ENCODE data around the gene SMU1.

Gene SMU1

DNA sequence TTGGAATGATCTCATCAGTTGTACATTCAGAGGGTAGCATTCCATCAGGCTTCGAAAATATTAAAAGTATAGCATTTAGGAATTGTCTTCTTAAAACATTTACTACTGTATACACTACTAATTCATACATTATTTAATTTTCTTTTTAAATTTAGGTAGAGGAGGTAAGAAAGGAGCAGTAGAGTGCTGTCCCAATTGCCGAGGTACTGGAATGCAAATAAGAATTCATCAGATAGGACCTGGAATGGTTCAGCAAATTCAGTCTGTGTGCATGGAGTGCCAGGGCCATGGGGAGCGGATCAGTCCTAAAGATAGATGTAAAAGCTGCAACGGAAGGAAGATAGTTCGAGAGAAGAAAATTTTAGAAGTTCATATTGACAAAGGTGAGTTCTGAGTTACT lies 46.2 kb downstream of the SMU1 start:
- H3K9ac ChIP-seq (ENCODE audit: low read depth, low read length, poor library complexity), result no peak overlapping the region
- H2AK5ac ChIP-seq (ENCODE audit: low read depth, low read length), result no peak overlapping the region
- WGBS, 2 donors (ENCODE audit: extremely low coverage in 2 of 2, insufficient read length in 2 of 2, insufficient replicate concordance in 1 of 2), result no CpG with 5 or more reads among the region's 5 CpGs
- no peak overlapping the region for H3K27ac ChIP-seq (replicated peaks; ENCODE audit: low read length)
- no peak overlapping the region for H2AFZ ChIP-seq (ENCODE audit: low read length)
- H2BK12ac ChIP-seq (ENCODE audit: low read length), result no peak overlapping the region
- DNase-seq (ENCODE audit: low spot score), result no peak
- H4K8ac ChIP-seq (ENCODE audit: low read depth, low read length), result no peak overlapping the region
- no peak overlapping the region for H3K23ac ChIP-seq (ENCODE audit: low read depth, low read length, poor library complexity)
- H3K4me1 ChIP-seq (ENCODE audit: control insufficient read depth in 2 of 2, insufficient read depth in 1 of 2, low read depth in 1 of 2, low read length in 2 of 2), result no peaks in the 10 kb centered on the region
- H2BK120ac ChIP-seq (ENCODE audit: low read depth, low read length), result no peak overlapping the region
- H3K4me3 ChIP-seq (ENCODE audit: low read length in 2 of 2), result no peak overlapping the region
- no peak overlapping the region for H3K4me2 ChIP-seq (ENCODE audit: insufficient read depth, low read length, poor library complexity, severe bottlenecking)
- H3K14ac ChIP-seq (ENCODE audit: low read length), result no peak overlapping the region
- H3K27me3 ChIP-seq (ENCODE audit: control insufficient read depth in 3 of 3, insufficient read depth in 3 of 3, low read depth in 1 of 3, low read length in 3 of 3), result no peaks in the 10 kb centered on the region
- no peak overlapping the region for H2BK15ac ChIP-seq (ENCODE audit: low read length)
- no peaks in the 10 kb centered on the region for H3K79me1 ChIP-seq (ENCODE audit: low read depth, low read length)
- H4K91ac ChIP-seq (ENCODE audit: low read depth, low read length, poor library complexity), result no peak overlapping the region
- no peak overlapping the region for H3K4ac ChIP-seq (ENCODE audit: low read length)
- no peak overlapping the region for H3K18ac ChIP-seq (ENCODE audit: low read length)
- H3K9me3 ChIP-seq (replicated peaks in 1 of 2; ENCODE audit: control insufficient read depth in 2 of 2, insufficient read depth in 1 of 2, low read depth in 1 of 2, low read length in 2 of 2), result no peaks in the 10 kb centered on the region
- no peak overlapping the region for H2BK5ac ChIP-seq (ENCODE audit: low read length)
- H3K36me3 ChIP-seq (replicated peaks in 1 of 2; ENCODE audit: control insufficient read depth in 2 of 2, insufficient read depth in 2 of 2, low read length in 2 of 2), result peaks cover 26 to 91% of the 10 kb centered on the region in 2 donors

DNA sequence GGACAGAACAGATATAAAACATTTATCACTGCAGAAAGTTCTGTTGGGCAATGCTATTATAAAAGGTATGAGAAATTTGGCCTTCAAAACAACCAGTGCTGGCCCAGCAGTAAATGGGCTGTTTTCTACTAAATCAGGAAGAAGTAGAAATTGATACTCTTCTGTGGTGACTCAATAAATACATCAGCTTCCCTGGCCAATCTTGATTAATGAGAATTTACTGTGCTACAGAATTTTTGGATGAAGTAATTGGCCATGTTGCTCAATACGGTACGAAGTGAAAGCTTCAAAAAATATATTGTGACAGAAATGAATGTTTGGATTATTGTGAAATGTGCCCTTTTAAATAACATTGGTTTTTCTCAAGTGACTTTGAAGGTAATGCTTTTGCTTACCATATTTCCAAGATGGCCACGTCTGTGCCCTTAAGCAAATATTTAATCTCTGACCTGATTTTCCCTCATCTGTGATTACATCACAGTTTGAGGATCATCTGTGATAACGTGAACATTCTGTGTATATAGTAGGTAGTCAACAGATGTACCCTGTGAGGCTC lies 47.2 kb downstream of the SMU1 start:
- Histone ChIP-seq H3K27ac (replicated peaks; ENCODE audit: low read length) (no peak overlapping the region), H2AFZ (ENCODE audit: low read length) (no peak overlapping the region), H3K4ac (ENCODE audit: low read length) (no peak overlapping the region), H2BK12ac (ENCODE audit: low read length) (no peak overlapping the region), H2BK5ac (ENCODE audit: low read length) (no peak overlapping the region), H3K79me1 (ENCODE audit: low read depth, low read length) (peaks cover 1% of the 10 kb centered on the region), H3K9ac (ENCODE audit: low read depth, low read length, poor library complexity) (no peak overlapping the region), H3K36me3 (replicated peaks in 1 of 2; ENCODE audit: control insufficient read depth in 2 of 2, insufficient read depth in 2 of 2, low read length in 2 of 2) (peaks cover 20 to 81% of the 10 kb centered on the region in 2 donors), H3K4me2 (ENCODE audit: insufficient read depth, low read length, poor library complexity, severe bottlenecking) (no peak overlapping the region), H4K91ac (ENCODE audit: low read depth, low read length, poor library complexity) (no peak overlapping the region), H3K4me3 (ENCODE audit: low read length in 2 of 2) (no peak overlapping the region), H2AK5ac (ENCODE audit: low read depth, low read length) (no peak overlapping the region), H3K4me1 (ENCODE audit: control insufficient read depth in 2 of 2, insufficient read depth in 1 of 2, low read depth in 1 of 2, low read length in 2 of 2) (no peaks in the 10 kb centered on the region), H3K9me3 (replicated peaks in 1 of 2; ENCODE audit: control insufficient read depth in 2 of 2, insufficient read depth in 1 of 2, low read depth in 1 of 2, low read length in 2 of 2) (no peaks in the 10 kb centered on the region), H3K14ac (ENCODE audit: low read length) (no peak overlapping the region), H3K23ac (ENCODE audit: low read depth, low read length, poor library complexity) (no peak overlapping the region), H4K8ac (ENCODE audit: low read depth, low read length) (no peak overlapping the region), H2BK15ac (ENCODE audit: low read length) (no peak overlapping the region), H3K18ac (ENCODE audit: low read length) (no peak overlapping the region), H3K27me3 (ENCODE audit: control insufficient read depth in 3 of 3, insufficient read depth in 3 of 3, low read depth in 1 of 3, low read length in 3 of 3) (no peaks in the 10 kb centered on the region), H2BK120ac (ENCODE audit: low read depth, low read length) (no peak overlapping the region)
- DNase-seq (ENCODE audit: low spot score), result no peak
- WGBS, 2 donors (ENCODE audit: extremely low coverage in 2 of 2, insufficient read length in 2 of 2, insufficient replicate concordance in 1 of 2), result no CpG with 5 or more reads among the region's 4 CpGs

DNA sequence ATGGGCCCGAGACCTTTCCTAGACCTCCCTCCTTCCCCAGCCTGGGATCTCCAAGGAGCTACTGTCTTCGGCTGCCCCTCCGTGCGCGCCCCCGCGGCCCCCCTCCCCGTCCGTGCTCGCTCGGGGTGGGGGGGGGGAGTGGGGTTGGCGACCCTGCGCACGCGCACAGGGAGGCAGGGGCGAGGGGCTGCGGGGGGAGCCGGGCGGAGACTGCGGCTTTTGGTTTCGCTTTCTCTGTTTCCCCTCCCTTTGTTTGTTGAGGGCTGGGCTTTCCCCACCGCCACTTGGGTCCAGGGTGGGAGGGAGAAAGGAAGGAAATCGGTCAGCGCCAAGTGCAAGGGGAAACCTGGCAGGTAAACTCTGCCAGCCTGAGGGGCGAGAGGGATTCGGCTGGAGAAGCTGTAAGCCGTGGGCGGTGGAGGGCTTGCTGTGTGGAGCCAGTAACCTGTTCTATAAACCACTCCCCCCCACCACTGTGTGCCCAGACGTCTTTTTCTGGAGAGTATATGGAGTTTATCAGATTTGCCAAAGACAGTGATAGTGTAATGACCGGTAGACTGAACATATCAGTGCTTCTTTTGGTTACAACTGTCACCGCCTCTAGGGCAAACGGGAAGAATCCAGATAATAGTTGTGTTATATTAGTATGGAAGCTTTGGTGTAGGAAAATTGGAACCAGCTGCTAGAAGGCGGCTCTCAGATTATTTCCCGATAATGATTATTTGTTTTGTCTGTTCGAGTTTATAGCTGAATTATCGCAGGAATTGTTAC lies 50.7 kb downstream of the SMU1 start:
- peak overlapping the region; percentile 85 for H2BK120ac ChIP-seq (ENCODE audit: low read depth, low read length)
- H3K4me2 ChIP-seq (ENCODE audit: insufficient read depth, low read length, poor library complexity, severe bottlenecking), result peak overlapping the region; percentile 76
- no peaks in the 10 kb centered on the region for H3K27me3 ChIP-seq (ENCODE audit: control insufficient read depth in 3 of 3, insufficient read depth in 3 of 3, low read depth in 1 of 3, low read length in 3 of 3)
- peak overlapping the region; percentile 99 for H2AK5ac ChIP-seq (ENCODE audit: low read depth, low read length)
- H2BK5ac ChIP-seq (ENCODE audit: low read length), result peak overlapping the region; percentile 93
- H3K4ac ChIP-seq (ENCODE audit: low read length), result peak overlapping the region; percentile 17
- H3K27ac ChIP-seq (replicated peaks; ENCODE audit: low read length), result peak overlapping the region; percentile 92
- H3K9me3 ChIP-seq (replicated peaks in 1 of 2; ENCODE audit: control insufficient read depth in 2 of 2, insufficient read depth in 1 of 2, low read depth in 1 of 2, low read length in 2 of 2), result no peaks in the 10 kb centered on the region
- no CpG with 5 or more reads among the region's 36 CpGs for WGBS, 2 donors (ENCODE audit: extremely low coverage in 2 of 2, insufficient read length in 2 of 2, insufficient replicate concordance in 1 of 2)
- H3K18ac ChIP-seq (ENCODE audit: low read length), result peak overlapping the region; percentile 100
- H3K36me3 ChIP-seq (replicated peaks in 1 of 2; ENCODE audit: control insufficient read depth in 2 of 2, insufficient read depth in 2 of 2, low read length in 2 of 2), result peaks cover 12 to 74% of the 10 kb centered on the region in 2 donors
- H3K4me3 ChIP-seq (ENCODE audit: low read length in 2 of 2), result peak overlapping the region; percentile 96 to 100
- no peak for DNase-seq (ENCODE audit: low spot score)
- H2AFZ ChIP-seq (ENCODE audit: low read length), result peak overlapping the region; percentile 97
- H3K9ac ChIP-seq (ENCODE audit: low read depth, low read length, poor library complexity), result peak overlapping the region; percentile 99
- peak overlapping the region; percentile 96 for H3K23ac ChIP-seq (ENCODE audit: low read depth, low read length, poor library complexity)
- peak overlapping the region; percentile 77 for H2BK12ac ChIP-seq (ENCODE audit: low read length)
- peak overlapping the region; percentile 84 for H2BK15ac ChIP-seq (ENCODE audit: low read length)
- peak overlapping the region; percentile 63 for H3K14ac ChIP-seq (ENCODE audit: low read length)
- peaks cover 3% of the 10 kb centered on the region for H3K79me1 ChIP-seq (ENCODE audit: low read depth, low read length)
- H4K8ac ChIP-seq (ENCODE audit: low read depth, low read length), result no peak overlapping the region
- peaks cover 3 to 4% of the 10 kb centered on the region in 2 donors for H3K4me1 ChIP-seq (ENCODE audit: control insufficient read depth in 2 of 2, insufficient read depth in 1 of 2, low read depth in 1 of 2, low read length in 2 of 2)
- no peak overlapping the region for H4K91ac ChIP-seq (ENCODE audit: low read depth, low read length, poor library complexity)

DNA sequence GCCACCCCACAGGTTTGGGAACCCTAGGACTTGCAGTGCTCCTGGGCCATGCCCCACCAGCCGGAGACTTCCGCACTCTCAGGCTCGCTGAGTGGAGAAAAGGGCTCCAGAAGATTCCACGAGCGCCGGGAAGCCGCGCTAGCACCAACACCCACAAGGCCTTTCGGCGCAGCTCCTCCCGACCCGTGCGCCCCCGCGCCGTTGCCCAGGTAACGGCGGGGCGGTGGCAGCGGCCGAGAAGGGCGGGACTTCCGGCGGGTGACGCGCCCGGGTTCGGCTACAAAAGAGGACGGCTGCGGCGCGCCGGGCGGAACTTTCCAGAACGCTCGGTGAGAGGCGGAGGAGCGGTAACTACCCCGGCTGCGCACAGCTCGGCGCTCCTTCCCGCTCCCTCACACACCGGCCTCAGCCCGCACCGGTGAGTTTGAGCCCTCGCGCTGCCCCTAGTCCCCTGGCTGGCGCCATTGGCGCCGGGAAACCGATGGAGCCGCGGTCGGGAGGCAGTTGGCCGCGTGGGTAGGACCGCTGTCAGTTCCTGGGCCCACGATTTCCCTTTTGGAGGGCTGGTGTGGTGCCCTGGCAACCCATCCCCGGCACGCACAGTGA lies 51.4 kb downstream of the SMU1 start, which contains the start of gene DNAJA1:
Gene DNAJA1 (plus strand): TSS at position 308 of the 606 bp plus-strand sequence. CDS start 1,212 bp downstream, outside the sequence.
- peaks cover 14 to 74% of the 10 kb centered on the region in 2 donors for H3K36me3 ChIP-seq (replicated peaks in 1 of 2; ENCODE audit: control insufficient read depth in 2 of 2, insufficient read depth in 2 of 2, low read length in 2 of 2)
- H3K4me2 ChIP-seq (ENCODE audit: insufficient read depth, low read length, poor library complexity, severe bottlenecking), result peak within 1 kb of the TSS; percentile 90
- peak within 1 kb of the TSS; percentile 96 for H3K23ac ChIP-seq (ENCODE audit: low read depth, low read length, poor library complexity)
- H3K4me3 ChIP-seq (ENCODE audit: low read length in 2 of 2), result peak within 1 kb of the TSS; percentile 96 to 100
- peak within 1 kb of the TSS; percentile 17 for H3K4ac ChIP-seq (ENCODE audit: low read length)
- peak within 1 kb of the TSS; percentile 84 for H2BK15ac ChIP-seq (ENCODE audit: low read length)
- peak within 1 kb of the TSS; percentile 99 for H2AK5ac ChIP-seq (ENCODE audit: low read depth, low read length)
- no peaks in the 10 kb centered on the region for H3K27me3 ChIP-seq (ENCODE audit: control insufficient read depth in 3 of 3, insufficient read depth in 3 of 3, low read depth in 1 of 3, low read length in 3 of 3)
- H4K91ac ChIP-seq (ENCODE audit: low read depth, low read length, poor library complexity), result no peak within 1 kb of the TSS
- H3K27ac ChIP-seq (replicated peaks; ENCODE audit: low read length), result peak within 1 kb of the TSS; percentile 92
- DNase-seq (ENCODE audit: low spot score), result peak; percentile 91
- H3K9ac ChIP-seq (ENCODE audit: low read depth, low read length, poor library complexity), result peak within 1 kb of the TSS; percentile 99
- H2BK12ac ChIP-seq (ENCODE audit: low read length), result peak within 1 kb of the TSS; percentile 77
- H2BK120ac ChIP-seq (ENCODE audit: low read depth, low read length), result peak within 1 kb of the TSS; percentile 85
- H2AFZ ChIP-seq (ENCODE audit: low read length), result peak within 1 kb of the TSS; percentile 97
- peak within 1 kb of the TSS; percentile 63 for H3K14ac ChIP-seq (ENCODE audit: low read length)
- H2BK5ac ChIP-seq (ENCODE audit: low read length), result peak within 1 kb of the TSS; percentile 93
- no peaks in the 10 kb centered on the region for H3K9me3 ChIP-seq (replicated peaks in 1 of 2; ENCODE audit: control insufficient read depth in 2 of 2, insufficient read depth in 1 of 2, low read depth in 1 of 2, low read length in 2 of 2)
- H4K8ac ChIP-seq (ENCODE audit: low read depth, low read length), result peak within 1 kb of the TSS; percentile 88
- peaks cover 3 to 4% of the 10 kb centered on the region in 2 donors for H3K4me1 ChIP-seq (ENCODE audit: control insufficient read depth in 2 of 2, insufficient read depth in 1 of 2, low read depth in 1 of 2, low read length in 2 of 2)
- WGBS, 2 donors (ENCODE audit: extremely low coverage in 2 of 2, insufficient read length in 2 of 2, insufficient replicate concordance in 1 of 2), result no CpG with 5 or more reads among the region's 61 CpGs
- H3K79me1 ChIP-seq (ENCODE audit: low read depth, low read length), result peaks cover 3% of the 10 kb centered on the region
- H3K18ac ChIP-seq (ENCODE audit: low read length), result peak within 1 kb of the TSS; percentile 100

Data from neuronal stem cell (in vitro differentiated cells).